ENCODE measurements around the gene PRR29. TPM values are rescaled to one million over a fixed set of nuclear protein-coding genes. Genes with fewer than 3 reads are reported as not detected.

PRR29 gene
- total RNA-seq, 1 experiment from 2014 or later = not detected

DNA sequence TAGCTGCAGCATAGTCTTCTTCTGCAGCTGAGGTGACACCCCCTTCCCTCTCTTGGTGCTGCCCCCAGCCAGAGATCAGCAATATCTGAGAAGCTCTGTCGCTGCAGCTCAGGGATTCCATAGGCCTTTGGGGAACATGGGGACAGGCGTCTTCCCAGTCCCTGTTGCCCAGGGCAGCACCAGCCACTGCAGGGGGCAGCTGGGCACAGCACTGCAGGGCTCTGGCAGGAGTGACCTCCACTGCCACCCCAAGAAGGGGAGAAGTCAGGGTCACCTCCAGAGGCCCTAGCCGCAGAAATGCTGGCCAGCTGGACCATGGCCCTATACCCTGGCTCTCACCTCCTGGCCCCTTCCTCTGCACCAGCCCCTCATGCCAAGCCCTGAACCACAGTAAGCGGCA, 42.4 kb upstream of the PRR29 start:
- Histone ChIP-seq H3K9me3 (ENCODE audit: low read depth, low read length, poor library complexity, severe bottlenecking) (no peaks in the 10 kb centered on the region), H3K27ac (ENCODE audit: low read depth, low read length, poor library complexity, severe bottlenecking) (no peak overlapping the region), H3K4me3 (ENCODE audit: low read depth, low read length, poor library complexity, severe bottlenecking) (no peak overlapping the region), H3K27me3 (replicated peaks; ENCODE audit: insufficient read depth, low read depth, low read length, poor library complexity) (no peaks in the 10 kb centered on the region), H3K4me1 (ENCODE audit: insufficient read depth, low read length, poor library complexity, severe bottlenecking) (no peaks in the 10 kb centered on the region), H3K36me3 (ENCODE audit: insufficient read depth, low read length, poor library complexity, severe bottlenecking) (no peaks in the 10 kb centered on the region)
- DNase-seq (ENCODE audit: low spot score) = no peak
- CTCF ChIA-PET = no interaction called here
- intact Hi-C loops (cut with micrococcal nuclease; ENCODE audit: unreplicated experiment) = no loop called here
- POLR2A ChIA-PET (ENCODE audit: low non-redundant PET) = no interaction called here
- no TSS peak for BruUV-seq (replicated peaks)
- no peak for TF ChIP-seq EZH2 (IDR thresholded peaks at IDR 0.05; ENCODE audit: borderline replicate concordance, low read depth, low read length, poor library complexity, severe bottlenecking)

DNA sequence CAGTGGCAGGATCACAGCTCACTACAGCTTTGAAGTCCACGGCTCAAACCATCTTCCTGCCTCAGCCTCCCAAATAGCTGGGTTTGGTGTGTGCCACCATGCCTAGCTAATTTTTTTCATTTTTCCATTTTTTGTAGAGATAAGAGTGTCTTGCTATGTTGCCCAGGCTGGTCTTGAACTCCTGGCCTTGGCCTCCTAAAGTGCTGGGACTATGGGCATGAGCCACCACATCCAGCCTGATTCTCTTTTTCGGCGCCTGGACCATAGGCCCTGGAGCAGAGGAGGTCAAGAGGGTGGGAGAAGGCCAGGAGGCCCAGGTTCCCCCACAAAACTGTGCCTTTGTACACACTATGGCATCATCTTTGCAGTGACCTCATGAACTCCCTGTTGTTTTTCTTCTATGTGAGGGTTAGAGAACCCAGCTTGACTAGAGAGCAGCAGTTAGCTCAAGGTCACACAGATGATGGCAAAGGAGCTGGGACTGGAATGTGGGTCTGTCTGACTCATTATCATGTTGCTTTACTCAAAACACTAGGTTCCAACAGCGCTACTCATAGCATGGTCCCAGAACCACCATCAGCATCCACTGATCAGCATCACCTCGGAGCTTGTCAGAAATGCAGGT, 41.7 kb upstream of the PRR29 start:
- no TSS peak for BruUV-seq (replicated peaks)
- intact Hi-C loops (cut with micrococcal nuclease; ENCODE audit: unreplicated experiment) = no loop called here

DNA sequence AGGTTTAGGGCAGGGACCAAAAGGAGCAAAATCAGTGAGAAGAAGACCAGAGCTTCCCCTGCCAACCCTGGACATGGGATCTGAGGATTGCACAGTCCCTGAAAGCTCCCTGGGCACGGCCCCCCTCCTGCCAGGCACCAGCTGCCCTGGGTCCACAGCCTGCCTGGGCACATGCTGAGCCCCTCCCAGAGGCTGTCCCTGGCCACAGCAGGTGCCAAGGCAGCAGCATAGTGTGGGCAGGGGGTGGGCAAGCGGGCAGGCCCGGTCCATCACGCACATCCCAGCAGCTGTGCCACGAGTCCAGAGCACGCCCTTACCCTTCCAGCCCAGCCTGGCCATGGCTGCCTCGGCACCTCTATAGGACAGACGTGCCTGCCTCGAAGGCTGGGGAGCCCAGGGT, 38.1 kb upstream of the PRR29 start:
- POLR2A ChIA-PET (ENCODE audit: low non-redundant PET) = no interaction called here

More for the DNA sequence above, 41.7 kb upstream of the PRR29 start:
- POLR2A ChIA-PET (ENCODE audit: low non-redundant PET) = no interaction called here
- Histone ChIP-seq H3K4me3 (ENCODE audit: low read depth, low read length, poor library complexity, severe bottlenecking) (no peak overlapping the region), H3K9me3 (ENCODE audit: low read depth, low read length, poor library complexity, severe bottlenecking) (no peaks in the 10 kb centered on the region), H3K4me1 (ENCODE audit: insufficient read depth, low read length, poor library complexity, severe bottlenecking) (no peaks in the 10 kb centered on the region), H3K36me3 (ENCODE audit: insufficient read depth, low read length, poor library complexity, severe bottlenecking) (no peaks in the 10 kb centered on the region), H3K27ac (ENCODE audit: low read depth, low read length, poor library complexity, severe bottlenecking) (no peak overlapping the region), H3K27me3 (replicated peaks; ENCODE audit: insufficient read depth, low read depth, low read length, poor library complexity) (no peaks in the 10 kb centered on the region)
- CTCF ChIA-PET = no interaction called here
- DNase-seq (ENCODE audit: low spot score) = no peak
- TF ChIP-seq EZH2 (IDR thresholded peaks at IDR 0.05; ENCODE audit: borderline replicate concordance, low read depth, low read length, poor library complexity, severe bottlenecking) = no peak
- TF ChIP-seq, protein P1, sequence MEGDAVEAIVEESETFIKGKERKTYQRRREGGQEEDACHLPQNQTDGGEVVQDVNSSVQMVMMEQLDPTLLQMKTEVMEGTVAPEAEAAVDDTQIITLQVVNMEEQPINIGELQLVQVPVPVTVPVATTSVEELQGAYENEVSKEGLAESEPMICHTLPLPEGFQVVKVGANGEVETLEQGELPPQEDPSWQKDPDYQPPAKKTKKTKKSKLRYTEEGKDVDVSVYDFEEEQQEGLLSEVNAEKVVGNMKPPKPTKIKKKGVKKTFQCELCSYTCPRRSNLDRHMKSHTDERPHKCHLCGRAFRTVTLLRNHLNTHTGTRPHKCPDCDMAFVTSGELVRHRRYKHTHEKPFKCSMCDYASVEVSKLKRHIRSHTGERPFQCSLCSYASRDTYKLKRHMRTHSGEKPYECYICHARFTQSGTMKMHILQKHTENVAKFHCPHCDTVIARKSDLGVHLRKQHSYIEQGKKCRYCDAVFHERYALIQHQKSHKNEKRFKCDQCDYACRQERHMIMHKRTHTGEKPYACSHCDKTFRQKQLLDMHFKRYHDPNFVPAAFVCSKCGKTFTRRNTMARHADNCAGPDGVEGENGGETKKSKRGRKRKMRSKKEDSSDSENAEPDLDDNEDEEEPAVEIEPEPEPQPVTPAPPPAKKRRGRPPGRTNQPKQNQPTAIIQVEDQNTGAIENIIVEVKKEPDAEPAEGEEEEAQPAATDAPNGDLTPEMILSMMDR (conservative IDR thresholded peaks at IDR 0.05; ENCODE audit: low read depth, low read length) = no peak

More for the DNA sequence above, 38.1 kb upstream of the PRR29 start:
- DNase-seq (ENCODE audit: low spot score) = no peak
- Histone ChIP-seq H3K9me3 (ENCODE audit: low read depth, low read length, poor library complexity, severe bottlenecking) (no peaks in the 10 kb centered on the region), H3K27me3 (replicated peaks; ENCODE audit: insufficient read depth, low read depth, low read length, poor library complexity) (no peaks in the 10 kb centered on the region), H3K27ac (ENCODE audit: low read depth, low read length, poor library complexity, severe bottlenecking) (no peak overlapping the region), H3K36me3 (ENCODE audit: insufficient read depth, low read length, poor library complexity, severe bottlenecking) (no peaks in the 10 kb centered on the region), H3K4me3 (ENCODE audit: low read depth, low read length, poor library complexity, severe bottlenecking) (no peak overlapping the region), H3K4me1 (ENCODE audit: insufficient read depth, low read length, poor library complexity, severe bottlenecking) (no peaks in the 10 kb centered on the region)
- no peak for TF ChIP-seq EZH2 (IDR thresholded peaks at IDR 0.05; ENCODE audit: borderline replicate concordance, low read depth, low read length, poor library complexity, severe bottlenecking)
- TF ChIP-seq, protein P1 (conservative IDR thresholded peaks at IDR 0.05; ENCODE audit: low read depth, low read length) = no peak
- CTCF ChIA-PET = no interaction called here
- BruUV-seq (replicated peaks) = no TSS peak
- intact Hi-C loops (cut with micrococcal nuclease; ENCODE audit: unreplicated experiment) = no loop called here
